Body of pancreas (tissue), 4 donors: ENCODE measurements around the gene APAF1.

Experiments used
- POLR2A ChIP-seq, 3 donors: fragments of 450-650 bp; IDR thresholded peaks; one replicate each; pipeline ENCODE4 v1.6.1; 2016; ENCODE audit warnings: antibody characterized with exemption in 3 of 3, mild to moderate bottlenecking in 2 of 3
- TF ChIP-seq, protein P1 (sequence below), 7 experiments: fragments of 450-650 bp in 4 of 7; fragments of 200-600 bp in 3 of 7; sonication (generic) in 3 of 7; IDR thresholded peaks; one replicate each; pipeline ENCODE4 v1.5.1; 2016 to 2019; ENCODE audit warnings: antibody characterized with exemption in 7 of 7

DNA sequence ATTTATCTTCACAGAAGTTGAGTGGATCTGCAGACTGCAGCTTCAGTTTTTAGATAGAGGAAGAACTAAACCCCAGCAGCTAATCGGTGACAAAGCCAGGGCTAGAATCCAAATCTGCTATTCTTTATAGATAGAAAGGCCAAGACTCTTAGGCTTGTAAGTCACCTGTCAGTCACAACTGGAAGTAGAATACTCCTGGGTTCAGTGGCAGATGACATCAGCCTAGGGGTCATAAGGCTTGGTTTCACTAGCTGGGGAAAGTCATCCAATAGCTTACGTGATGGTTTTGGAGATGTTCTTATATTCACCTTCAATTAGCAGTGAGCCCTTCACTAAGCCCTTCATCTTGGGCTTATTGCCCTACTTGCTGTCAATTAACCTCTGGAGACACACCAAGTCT is 93.4 kb downstream of the APAF1 start:
- TF ChIP-seq, protein P1, sequence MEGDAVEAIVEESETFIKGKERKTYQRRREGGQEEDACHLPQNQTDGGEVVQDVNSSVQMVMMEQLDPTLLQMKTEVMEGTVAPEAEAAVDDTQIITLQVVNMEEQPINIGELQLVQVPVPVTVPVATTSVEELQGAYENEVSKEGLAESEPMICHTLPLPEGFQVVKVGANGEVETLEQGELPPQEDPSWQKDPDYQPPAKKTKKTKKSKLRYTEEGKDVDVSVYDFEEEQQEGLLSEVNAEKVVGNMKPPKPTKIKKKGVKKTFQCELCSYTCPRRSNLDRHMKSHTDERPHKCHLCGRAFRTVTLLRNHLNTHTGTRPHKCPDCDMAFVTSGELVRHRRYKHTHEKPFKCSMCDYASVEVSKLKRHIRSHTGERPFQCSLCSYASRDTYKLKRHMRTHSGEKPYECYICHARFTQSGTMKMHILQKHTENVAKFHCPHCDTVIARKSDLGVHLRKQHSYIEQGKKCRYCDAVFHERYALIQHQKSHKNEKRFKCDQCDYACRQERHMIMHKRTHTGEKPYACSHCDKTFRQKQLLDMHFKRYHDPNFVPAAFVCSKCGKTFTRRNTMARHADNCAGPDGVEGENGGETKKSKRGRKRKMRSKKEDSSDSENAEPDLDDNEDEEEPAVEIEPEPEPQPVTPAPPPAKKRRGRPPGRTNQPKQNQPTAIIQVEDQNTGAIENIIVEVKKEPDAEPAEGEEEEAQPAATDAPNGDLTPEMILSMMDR (IDR thresholded peaks at IDR 0.05), result no peak
- TF ChIP-seq POLR2A (IDR thresholded peaks at IDR 0.05), result no peak
